Upper lobe of left lung (tissue), 4 donors: ENCODE measurements around the gene DTX1.

Experiments used
- POLR2A ChIP-seq, 4 donors: fragments of 450-650 bp; IDR thresholded peaks; one replicate each; pipeline ENCODE4 v1.5.1; 2016 to 2017; ENCODE audit warnings: antibody characterized with exemption in 4 of 4, mild to moderate bottlenecking in 2 of 4
- TF ChIP-seq, protein P1 (sequence below), 6 experiments: fragments of 450-650 bp in 4 of 6; fragments of 200-600 bp in 2 of 6; sonication (generic) in 2 of 6; IDR thresholded peaks; one replicate each; pipeline ENCODE4 v1.5.1; 2016 to 2019; ENCODE audit warnings: antibody characterized with exemption in 6 of 6

DNA sequence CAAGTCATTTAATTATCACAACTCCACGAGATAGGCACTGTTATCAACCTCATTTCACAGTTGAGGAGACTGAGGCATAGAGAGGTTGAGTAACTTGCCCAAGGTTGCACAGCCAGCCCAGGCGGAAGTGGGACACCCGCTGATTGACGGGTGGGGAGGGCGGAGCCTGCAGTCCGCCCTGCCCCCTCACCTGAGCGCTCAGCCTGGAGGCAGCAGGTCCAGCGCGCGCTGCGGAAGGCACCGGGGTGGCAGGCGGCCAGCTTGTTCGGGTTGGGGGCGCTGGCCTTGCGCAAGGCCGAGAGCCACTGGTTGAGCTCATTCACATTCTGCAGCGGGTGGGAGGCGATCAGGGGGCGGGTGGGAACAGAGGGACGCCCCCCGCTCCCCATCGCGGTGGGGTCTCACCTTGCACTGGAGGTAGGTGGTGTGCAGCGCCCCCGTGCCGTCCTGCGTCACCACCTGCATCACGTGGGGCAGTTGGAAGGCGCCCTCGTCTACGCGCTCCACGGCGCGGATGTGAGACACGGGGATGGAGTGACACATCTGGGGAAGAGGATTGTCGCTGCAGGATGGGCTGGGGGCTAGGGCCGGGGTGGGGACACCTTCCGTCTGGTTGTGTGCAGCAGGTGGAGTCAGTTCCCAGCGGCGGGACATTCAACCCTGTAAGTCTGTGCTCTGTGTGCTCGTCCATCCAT, 47.4 kb downstream of the DTX1 start:
- TF ChIP-seq POLR2A (IDR thresholded peaks at IDR 0.05) = no peak
- TF ChIP-seq, protein P1, sequence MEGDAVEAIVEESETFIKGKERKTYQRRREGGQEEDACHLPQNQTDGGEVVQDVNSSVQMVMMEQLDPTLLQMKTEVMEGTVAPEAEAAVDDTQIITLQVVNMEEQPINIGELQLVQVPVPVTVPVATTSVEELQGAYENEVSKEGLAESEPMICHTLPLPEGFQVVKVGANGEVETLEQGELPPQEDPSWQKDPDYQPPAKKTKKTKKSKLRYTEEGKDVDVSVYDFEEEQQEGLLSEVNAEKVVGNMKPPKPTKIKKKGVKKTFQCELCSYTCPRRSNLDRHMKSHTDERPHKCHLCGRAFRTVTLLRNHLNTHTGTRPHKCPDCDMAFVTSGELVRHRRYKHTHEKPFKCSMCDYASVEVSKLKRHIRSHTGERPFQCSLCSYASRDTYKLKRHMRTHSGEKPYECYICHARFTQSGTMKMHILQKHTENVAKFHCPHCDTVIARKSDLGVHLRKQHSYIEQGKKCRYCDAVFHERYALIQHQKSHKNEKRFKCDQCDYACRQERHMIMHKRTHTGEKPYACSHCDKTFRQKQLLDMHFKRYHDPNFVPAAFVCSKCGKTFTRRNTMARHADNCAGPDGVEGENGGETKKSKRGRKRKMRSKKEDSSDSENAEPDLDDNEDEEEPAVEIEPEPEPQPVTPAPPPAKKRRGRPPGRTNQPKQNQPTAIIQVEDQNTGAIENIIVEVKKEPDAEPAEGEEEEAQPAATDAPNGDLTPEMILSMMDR (IDR thresholded peaks at IDR 0.05) = no peak
